Measurements from ENCODE around the gene TTC19.

The TTC19 gene

DNA sequence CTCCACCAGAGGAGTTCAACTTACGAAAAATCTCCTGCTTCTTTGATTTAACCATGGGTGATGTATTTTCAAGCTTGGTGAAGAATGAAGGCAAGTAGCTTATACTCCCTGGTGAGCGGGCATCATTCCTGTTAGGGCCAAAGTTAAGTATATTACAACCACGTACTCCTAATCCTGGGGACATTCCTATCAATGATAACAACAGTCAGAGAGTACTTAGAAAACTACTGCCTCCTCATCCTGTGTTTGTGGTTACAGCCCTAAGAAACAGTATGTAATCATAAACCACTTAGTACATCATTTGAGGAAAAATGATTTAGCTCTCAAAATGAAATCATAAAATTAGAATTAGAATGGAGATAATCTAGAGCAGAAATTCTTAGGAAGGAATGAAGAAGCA, 47.3 kb downstream of the TTC19 start:
- Histone ChIP-seq H3K27ac (ENCODE audit: extremely low read depth, low read depth, low read length) (no peak overlapping the region), H3K9me3 (ENCODE audit: control insufficient read depth, insufficient read depth, low read depth, low read length) (no peaks in the 10 kb centered on the region), H3K4me3 (ENCODE audit: low read depth, low read length) (no peak overlapping the region), H3K36me3 (ENCODE audit: control insufficient read depth in 2 of 2, insufficient read depth in 1 of 2, low read length in 2 of 2) (peaks cover 71 to 82% of the 10 kb centered on the region in 2 experiments), H3K4me1 (ENCODE audit: control insufficient read depth, insufficient read depth, low read length) (no peaks in the 10 kb centered on the region)
- ChIA-PET POLR2A (no interaction called here), CTCF (interaction anchor here (0.8 kb wide), 1 partner anchor 9 kb away, joined by 3 read pairs; no protein-coding TSS in a partner anchor)
- no peak for TF ChIP-seq ZNF701 (tag by site-specific recombination; IDR thresholded peaks at IDR 0.05)
- TF ChIP-seq, protein P1, sequence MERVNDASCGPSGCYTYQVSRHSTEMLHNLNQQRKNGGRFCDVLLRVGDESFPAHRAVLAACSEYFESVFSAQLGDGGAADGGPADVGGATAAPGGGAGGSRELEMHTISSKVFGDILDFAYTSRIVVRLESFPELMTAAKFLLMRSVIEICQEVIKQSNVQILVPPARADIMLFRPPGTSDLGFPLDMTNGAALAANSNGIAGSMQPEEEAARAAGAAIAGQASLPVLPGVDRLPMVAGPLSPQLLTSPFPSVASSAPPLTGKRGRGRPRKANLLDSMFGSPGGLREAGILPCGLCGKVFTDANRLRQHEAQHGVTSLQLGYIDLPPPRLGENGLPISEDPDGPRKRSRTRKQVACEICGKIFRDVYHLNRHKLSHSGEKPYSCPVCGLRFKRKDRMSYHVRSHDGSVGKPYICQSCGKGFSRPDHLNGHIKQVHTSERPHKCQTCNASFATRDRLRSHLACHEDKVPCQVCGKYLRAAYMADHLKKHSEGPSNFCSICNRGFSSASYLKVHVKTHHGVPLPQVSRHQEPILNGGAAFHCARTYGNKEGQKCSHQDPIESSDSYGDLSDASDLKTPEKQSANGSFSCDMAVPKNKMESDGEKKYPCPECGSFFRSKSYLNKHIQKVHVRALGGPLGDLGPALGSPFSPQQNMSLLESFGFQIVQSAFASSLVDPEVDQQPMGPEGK (tag by site-specific recombination; IDR thresholded peaks at IDR 0.05) = no peak
- no peak for TF ChIP-seq ZNF23 (tag by site-specific recombination; IDR thresholded peaks at IDR 0.05; ENCODE audit: borderline replicate concordance)

DNA sequence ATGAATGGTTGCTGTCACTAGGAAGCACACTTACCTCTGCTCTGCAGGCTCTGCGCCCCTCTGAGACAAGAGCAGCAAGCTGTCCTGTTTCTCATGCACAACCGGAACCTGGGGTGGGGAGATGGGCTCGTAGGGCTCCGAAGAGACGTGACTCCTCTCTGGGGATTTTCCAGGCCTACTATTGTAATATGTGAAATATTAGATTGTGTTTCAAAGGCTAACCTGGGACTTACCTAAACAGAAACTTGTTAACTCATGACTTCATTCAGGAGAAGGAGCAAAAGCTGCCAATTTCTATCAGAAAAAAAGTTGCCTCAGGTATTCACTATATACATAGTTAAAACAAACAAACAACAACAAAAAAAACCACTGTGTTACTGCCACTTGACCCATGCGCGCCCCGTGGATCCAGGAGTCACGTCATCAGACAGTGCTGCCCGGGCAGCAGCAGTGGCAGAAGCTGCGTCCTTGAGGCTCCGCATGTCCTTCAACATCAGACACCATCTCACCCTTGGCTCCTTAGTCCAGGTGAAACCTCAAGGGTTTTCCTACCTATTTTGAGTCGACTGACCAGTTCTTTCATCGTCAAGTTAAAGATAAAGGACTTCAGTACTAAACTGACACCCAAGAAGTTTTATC, 49.3 kb downstream of the TTC19 start:
- Histone ChIP-seq H3K4me1 (ENCODE audit: control insufficient read depth, insufficient read depth, low read length) (no peaks in the 10 kb centered on the region), H3K9me3 (ENCODE audit: control insufficient read depth, insufficient read depth, low read depth, low read length) (no peaks in the 10 kb centered on the region; the same call in 1 of the 2 replicates), H3K27ac (ENCODE audit: extremely low read depth, low read depth, low read length) (no peak overlapping the region), H3K36me3 (ENCODE audit: control insufficient read depth in 2 of 2, insufficient read depth in 1 of 2, low read length in 2 of 2) (peaks cover 69 to 89% of the 10 kb centered on the region in 2 experiments), H3K4me3 (ENCODE audit: low read depth, low read length) (no peak overlapping the region)
- CTCF ChIA-PET = no interaction called here
- TF ChIP-seq ZNF658 (tag by site-specific recombination; IDR thresholded peaks at IDR 0.05) (no peak), ZNF530 (tag by site-specific recombination; IDR thresholded peaks at IDR 0.05; ENCODE audit: low read depth) (no peak), ZNF23 (tag by site-specific recombination; IDR thresholded peaks at IDR 0.05; ENCODE audit: borderline replicate concordance) (no peak), GLIS2 (tag by site-specific recombination; IDR thresholded peaks at IDR 0.05) (no peak), ZNF560 (tag by site-specific recombination; IDR thresholded peaks at IDR 0.05; ENCODE audit: borderline replicate concordance) (no peak), KLF16 (tag by site-specific recombination; IDR thresholded peaks at IDR 0.05) (no peak), HOXC10 (CRISPR knock-in tag; IDR thresholded peaks at IDR 0.05) (no peak)
- POLR2A ChIA-PET = no interaction called here

DNA sequence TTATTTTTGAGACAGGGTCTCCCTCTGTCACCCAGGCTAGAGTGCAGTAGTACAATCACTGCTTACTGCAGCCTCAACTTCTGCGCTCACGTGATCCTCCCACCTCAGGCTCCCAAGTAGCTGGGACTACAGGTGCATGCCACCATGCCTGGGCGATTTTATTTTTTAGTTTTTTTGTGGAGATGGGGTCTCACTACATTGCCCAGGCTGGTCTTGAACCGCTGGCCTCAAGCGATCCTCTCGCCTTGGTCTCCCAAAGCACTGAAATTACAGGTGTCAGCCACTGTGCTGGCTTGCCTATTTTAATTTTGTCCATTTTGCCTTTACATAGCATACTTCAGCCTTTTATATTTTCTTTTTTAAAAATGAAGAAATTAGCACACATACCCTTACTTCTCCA, 51.2 kb downstream of the TTC19 start:
- Histone ChIP-seq H3K27ac (ENCODE audit: extremely low read depth, low read depth, low read length) (no peak overlapping the region), H3K4me3 (ENCODE audit: low read depth, low read length) (no peak overlapping the region), H3K9me3 (ENCODE audit: control insufficient read depth, insufficient read depth, low read depth, low read length) (no peaks in the 10 kb centered on the region; the same call in 1 of the 2 replicates), H3K4me1 (ENCODE audit: control insufficient read depth, insufficient read depth, low read length) (no peaks in the 10 kb centered on the region), H3K36me3 (ENCODE audit: control insufficient read depth in 2 of 2, insufficient read depth in 1 of 2, low read length in 2 of 2) (peaks cover 72 to 86% of the 10 kb centered on the region in 2 experiments)
- TF ChIP-seq ZNF121 (tag by site-specific recombination; IDR thresholded peaks at IDR 0.05) (peak; percentile 89; the same call in 1 of the 2 replicates), ZFP69B (tag by site-specific recombination; IDR thresholded peaks at IDR 0.05) (no peak), ZNF24 (tag by site-specific recombination; IDR thresholded peaks at IDR 0.05) (no peak)
- TF ChIP-seq, protein P2, sequence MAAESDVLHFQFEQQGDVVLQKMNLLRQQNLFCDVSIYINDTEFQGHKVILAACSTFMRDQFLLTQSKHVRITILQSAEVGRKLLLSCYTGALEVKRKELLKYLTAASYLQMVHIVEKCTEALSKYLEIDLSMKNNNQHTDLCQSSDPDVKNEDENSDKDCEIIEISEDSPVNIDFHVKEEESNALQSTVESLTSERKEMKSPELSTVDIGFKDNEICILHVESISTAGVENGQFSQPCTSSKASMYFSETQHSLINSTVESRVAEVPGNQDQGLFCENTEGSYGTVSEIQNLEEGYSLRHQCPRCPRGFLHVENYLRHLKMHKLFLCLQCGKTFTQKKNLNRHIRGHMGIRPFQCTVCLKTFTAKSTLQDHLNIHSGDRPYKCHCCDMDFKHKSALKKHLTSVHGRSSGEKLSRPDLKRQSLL (tag by site-specific recombination; IDR thresholded peaks at IDR 0.05) = no peak
- POLR2A ChIA-PET = no interaction called here
- CTCF ChIA-PET = interaction anchor here (0.7 to 1.2 kb wide), 2 partner anchors 313 to 767 kb away, joined by 3 to 4 read pairs; no protein-coding TSS in a partner anchor

DNA sequence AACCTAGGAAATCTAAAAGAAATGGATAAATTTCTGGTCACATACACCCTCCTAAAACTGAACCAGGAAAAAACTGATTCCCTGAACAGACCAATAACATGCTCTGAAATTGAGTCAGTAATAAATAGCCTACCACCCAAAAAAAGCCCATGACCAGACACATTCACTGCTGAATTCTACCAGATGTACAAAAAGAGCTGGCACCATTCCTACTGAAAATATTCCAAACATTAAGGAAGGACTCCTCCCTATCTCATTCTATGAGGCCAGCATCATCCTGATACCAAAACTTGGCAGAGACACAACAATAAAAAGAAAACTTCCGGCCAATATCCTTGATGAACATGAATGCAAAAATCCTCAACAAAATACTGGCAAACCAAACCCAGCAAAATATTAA, 52.9 kb downstream of the TTC19 start:
- ChIA-PET POLR2A (no interaction called here), CTCF (interaction anchor here (0.6 kb wide), 2 partner anchors 9 to 311 kb away, joined by 3 read pairs; no protein-coding TSS in a partner anchor)
- Histone ChIP-seq H3K36me3 (ENCODE audit: control insufficient read depth in 2 of 2, insufficient read depth in 1 of 2, low read length in 2 of 2) (peaks cover 72 to 87% of the 10 kb centered on the region in 2 experiments), H3K4me1 (ENCODE audit: control insufficient read depth, insufficient read depth, low read length) (no peaks in the 10 kb centered on the region), H3K9me3 (ENCODE audit: control insufficient read depth, insufficient read depth, low read depth, low read length) (no peaks in the 10 kb centered on the region; the same call in 1 of the 2 replicates), H3K27ac (ENCODE audit: extremely low read depth, low read depth, low read length) (no peak overlapping the region), H3K4me3 (ENCODE audit: low read depth, low read length) (no peak overlapping the region)
- TF ChIP-seq GLIS1 (tag by site-specific recombination; IDR thresholded peaks at IDR 0.05) (no peak), ZNF324 (tag by site-specific recombination; IDR thresholded peaks at IDR 0.05) (no peak), ZNF654 (tag by site-specific recombination; IDR thresholded peaks at IDR 0.05; ENCODE audit: low read depth) (no peak), ZNF2 (tag by site-specific recombination; IDR thresholded peaks at IDR 0.05) (no peak), ZNF292 (tag by site-specific recombination; IDR thresholded peaks at IDR 0.05; ENCODE audit: borderline replicate concordance, low read depth) (no peak), ZNF514 (tag by site-specific recombination; IDR thresholded peaks at IDR 0.05) (no peak), ZNF664 (tag by site-specific recombination; IDR thresholded peaks at IDR 0.05) (no peak), ZNF610 (tag by site-specific recombination; IDR thresholded peaks at IDR 0.05; ENCODE audit: borderline replicate concordance) (no peak), ZNF747 (tag by site-specific recombination; IDR thresholded peaks at IDR 0.05) (no peak), ZNF157 (tag by site-specific recombination; IDR thresholded peaks at IDR 0.05) (no peak)
- TF ChIP-seq, protein P3, sequence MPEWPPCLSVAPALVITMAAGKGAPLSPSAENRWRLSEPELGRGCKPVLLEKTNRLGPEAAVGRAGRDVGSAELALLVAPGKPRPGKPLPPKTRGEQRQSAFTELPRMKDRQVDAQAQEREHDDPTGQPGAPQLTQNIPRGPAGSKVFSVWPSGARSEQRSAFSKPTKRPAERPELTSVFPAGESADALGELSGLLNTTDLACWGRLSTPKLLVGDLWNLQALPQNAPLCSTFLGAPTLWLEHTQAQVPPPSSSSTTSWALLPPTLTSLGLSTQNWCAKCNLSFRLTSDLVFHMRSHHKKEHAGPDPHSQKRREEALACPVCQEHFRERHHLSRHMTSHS (tag by site-specific recombination; IDR thresholded peaks at IDR 0.05) = no peak
